ENCODE measurements around the gene ZC3H18.

Gene ZC3H18

DNA sequence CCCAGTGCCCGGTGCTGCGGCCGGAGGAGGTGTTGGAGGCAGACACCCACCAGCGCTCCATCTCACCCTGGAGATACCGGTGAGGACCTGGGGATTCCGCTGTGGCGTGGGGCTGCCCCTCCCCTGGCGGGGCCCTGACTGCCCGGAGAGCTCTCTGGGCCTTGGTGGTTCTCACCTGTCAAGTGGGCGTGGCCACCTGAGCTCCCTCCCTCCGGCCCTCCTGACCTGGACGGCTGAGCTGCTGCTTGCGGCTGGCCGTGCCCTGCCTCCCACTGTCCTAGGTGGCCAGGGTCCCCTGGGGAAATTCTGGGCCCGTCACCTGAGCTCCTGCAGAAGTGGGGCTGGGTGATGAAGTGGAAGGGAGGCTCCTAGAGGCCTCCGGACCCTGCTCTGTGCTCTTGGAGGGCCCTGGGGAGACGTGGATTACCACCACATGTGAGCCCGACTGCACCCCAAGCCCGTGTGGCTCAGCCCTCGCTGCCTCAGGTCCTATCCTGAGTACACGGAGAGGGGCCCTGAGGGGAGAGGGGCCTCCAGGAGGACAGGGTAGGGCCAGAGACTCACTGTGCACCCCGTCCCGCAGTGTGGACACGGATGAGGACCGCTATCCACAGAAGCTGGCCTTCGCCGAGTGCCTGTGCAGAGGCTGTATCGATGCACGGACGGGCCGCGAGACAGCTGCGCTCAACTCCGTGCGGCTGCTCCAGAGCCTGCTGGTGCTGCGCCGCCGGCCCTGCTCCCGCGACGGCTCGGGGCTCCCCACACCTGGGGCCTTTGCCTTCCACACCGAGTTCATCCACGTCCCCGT lies 69.2 kb downstream of the ZC3H18 start:
- DNase-seq (ENCODE audit: low read depth), result no peak
- no peak overlapping the region for H3K4me3 ChIP-seq (replicated peaks; ENCODE audit: low read depth, low read length)
- TF ChIP-seq, protein P1, sequence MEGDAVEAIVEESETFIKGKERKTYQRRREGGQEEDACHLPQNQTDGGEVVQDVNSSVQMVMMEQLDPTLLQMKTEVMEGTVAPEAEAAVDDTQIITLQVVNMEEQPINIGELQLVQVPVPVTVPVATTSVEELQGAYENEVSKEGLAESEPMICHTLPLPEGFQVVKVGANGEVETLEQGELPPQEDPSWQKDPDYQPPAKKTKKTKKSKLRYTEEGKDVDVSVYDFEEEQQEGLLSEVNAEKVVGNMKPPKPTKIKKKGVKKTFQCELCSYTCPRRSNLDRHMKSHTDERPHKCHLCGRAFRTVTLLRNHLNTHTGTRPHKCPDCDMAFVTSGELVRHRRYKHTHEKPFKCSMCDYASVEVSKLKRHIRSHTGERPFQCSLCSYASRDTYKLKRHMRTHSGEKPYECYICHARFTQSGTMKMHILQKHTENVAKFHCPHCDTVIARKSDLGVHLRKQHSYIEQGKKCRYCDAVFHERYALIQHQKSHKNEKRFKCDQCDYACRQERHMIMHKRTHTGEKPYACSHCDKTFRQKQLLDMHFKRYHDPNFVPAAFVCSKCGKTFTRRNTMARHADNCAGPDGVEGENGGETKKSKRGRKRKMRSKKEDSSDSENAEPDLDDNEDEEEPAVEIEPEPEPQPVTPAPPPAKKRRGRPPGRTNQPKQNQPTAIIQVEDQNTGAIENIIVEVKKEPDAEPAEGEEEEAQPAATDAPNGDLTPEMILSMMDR (IDR thresholded peaks at IDR 0.05; ENCODE audit: low read length, missing control alignments), result no peak

DNA sequence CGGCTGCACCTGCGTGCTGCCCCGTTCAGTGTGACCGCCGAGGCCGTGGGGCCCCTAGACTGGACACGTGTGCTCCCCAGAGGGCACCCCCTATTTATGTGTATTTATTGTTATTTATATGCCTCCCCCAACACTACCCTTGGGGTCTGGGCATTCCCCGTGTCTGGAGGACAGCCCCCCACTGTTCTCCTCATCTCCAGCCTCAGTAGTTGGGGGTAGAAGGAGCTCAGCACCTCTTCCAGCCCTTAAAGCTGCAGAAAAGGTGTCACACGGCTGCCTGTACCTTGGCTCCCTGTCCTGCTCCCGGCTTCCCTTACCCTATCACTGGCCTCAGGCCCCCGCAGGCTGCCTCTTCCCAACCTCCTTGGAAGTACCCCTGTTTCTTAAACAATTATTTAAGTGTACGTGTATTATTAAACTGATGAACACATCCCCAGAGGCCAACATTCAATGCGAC lies 69.9 kb downstream of the ZC3H18 start:
- DNase-seq (ENCODE audit: low read depth), result no peak
- TF ChIP-seq, protein P1 (IDR thresholded peaks at IDR 0.05; ENCODE audit: low read length, missing control alignments), result no peak
- no peak overlapping the region for H3K4me3 ChIP-seq (replicated peaks; ENCODE audit: low read depth, low read length)

DNA sequence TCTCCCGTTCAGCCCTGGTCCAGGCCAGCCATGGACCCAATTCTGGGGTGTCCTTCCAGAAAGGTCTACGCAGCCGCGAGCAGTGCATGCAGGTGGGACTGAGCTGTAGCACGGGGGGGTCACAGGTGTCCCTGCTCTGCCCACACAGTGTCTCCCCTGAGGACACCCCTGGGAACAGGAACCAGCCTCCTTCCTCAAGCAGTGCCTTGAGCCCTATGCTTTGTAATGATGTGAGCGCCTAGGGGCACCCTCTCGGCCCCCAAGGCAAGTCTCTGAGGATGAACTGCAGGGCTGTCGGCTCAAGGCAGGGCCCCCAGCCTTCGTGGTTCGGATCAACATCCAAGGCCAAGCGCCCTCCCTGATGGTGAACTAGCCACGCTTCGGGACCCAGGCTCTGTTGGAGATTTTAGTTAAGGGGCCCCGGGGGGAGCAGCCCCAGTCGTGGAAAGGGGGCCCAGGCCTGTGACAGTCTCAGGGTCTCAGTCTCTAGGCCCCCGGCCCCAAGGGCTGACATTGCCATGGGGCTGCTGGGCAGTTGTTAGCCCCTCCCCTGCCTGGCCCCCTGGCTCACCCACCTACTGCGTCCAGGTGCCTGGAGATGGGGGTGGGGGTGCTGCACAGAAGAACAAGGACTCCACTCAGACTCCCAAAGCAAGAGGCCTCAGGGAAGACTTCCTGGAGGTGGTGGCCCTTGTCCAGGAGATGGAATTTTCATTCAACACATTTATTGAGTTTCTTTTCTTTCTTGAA lies 70.5 kb downstream of the ZC3H18 start:
- no peak for DNase-seq (ENCODE audit: low read depth)
- TF ChIP-seq, protein P1 (IDR thresholded peaks at IDR 0.05; ENCODE audit: low read length, missing control alignments), result no peak
- no peak overlapping the region for H3K4me3 ChIP-seq (replicated peaks; ENCODE audit: low read depth, low read length)

DNA sequence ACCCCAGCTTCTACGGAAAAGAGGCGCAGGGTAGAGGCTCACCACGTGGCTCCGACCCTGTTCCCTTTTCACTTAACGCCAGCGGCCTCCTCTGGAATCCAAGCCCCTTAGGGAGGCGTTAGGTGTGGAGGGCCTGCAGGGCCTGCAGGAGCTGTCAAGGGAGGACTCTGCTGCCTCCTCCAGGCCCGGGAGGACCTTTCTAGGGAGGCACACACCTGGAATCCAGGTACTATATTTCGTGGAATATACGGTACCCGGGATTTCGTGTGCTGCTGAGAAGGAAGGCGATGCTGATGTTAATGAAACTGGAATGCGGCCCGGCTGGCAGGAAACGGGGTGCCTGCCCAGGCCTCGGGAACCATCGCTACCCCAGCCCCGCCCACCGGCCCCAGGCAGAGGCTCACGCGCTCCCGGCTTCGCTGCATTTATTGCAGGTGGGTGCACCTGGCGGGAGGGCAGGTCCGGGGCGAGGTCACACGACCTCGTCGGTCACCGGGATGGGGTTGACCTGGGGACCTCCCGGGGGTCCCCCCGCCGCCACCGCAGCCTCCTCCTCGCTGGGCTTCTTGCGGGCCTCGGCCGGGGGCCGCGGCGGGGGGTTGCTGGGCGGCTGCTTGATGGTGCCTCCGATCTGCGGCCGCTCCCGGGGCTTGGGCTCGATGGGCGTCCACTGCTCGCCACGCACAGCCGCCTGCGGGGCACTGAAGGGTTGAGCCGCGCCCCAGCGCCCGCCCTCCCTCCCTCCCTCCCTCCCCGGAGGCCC lies 72.9 kb downstream of the ZC3H18 start:
- no peak for DNase-seq (ENCODE audit: low read depth)
- TF ChIP-seq, protein P1 (IDR thresholded peaks at IDR 0.05; ENCODE audit: low read length, missing control alignments), result no peak
- H3K4me3 ChIP-seq (replicated peaks; ENCODE audit: low read depth, low read length), result no peak overlapping the region

DNA sequence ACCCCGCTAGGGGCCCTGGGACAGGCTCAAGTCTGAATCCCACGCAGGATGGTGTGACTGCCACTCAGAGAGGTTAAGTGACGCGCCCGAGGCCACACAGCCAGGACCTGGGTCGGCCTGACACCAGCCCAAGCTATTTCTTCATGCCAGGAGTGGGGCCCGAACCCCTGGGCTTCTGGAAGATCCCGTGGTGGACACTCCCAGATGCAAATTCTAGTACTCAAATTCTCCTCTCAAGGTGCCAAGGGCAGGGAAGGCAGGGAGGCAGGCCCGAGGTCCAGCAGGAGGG lies 73.4 kb downstream of the ZC3H18 start:
- no peak overlapping the region for H3K4me3 ChIP-seq (replicated peaks; ENCODE audit: low read depth, low read length)
- no peak for DNase-seq (ENCODE audit: low read depth)
- TF ChIP-seq, protein P1 (IDR thresholded peaks at IDR 0.05; ENCODE audit: low read length, missing control alignments), result no peak

DNA sequence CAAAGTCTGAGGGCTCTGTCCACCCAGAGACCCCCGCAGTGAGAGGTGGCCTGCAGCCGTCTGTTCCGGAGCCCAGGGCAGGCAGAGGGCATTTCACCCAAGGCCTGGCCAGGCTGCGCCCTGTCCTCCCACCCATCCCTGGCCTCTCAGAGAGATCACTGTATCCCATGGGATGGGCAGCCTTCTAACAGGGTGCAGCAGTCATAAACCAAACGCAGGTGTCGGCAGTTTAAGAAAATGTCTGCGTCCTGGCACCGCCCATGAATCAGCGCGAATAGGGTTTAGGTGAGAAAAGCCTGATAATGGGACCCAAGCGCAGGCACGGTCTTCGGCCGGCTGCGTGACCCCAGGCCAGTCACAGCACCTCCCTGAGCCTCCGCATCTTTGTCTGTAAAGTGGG lies 75.3 kb downstream of the ZC3H18 start:
- TF ChIP-seq, protein P1 (IDR thresholded peaks at IDR 0.05; ENCODE audit: low read length, missing control alignments), result no peak
- DNase-seq (ENCODE audit: low read depth), result no peak
- H3K4me3 ChIP-seq (replicated peaks; ENCODE audit: low read depth, low read length), result no peak overlapping the region

Measured in fibroblast of pulmonary artery (primary cell).